GM18520 (cell line): ENCODE measurements around the gene OR1G1.
"Not testable (repeated sequence)": the region's sequence is repeated elsewhere in the genome, so short reads cannot be mapped to it uniquely, and the experiment has no call there.

ENCODE experiments used
- ATAC-seq: cut with Tn5 transposase; IDR thresholded peaks from one replicate; pipeline ENCODE4 v1.9.1; 2021; ENCODE audit not compliant: unreplicated experiment

Gene OR1G1

GRCh38 chr17:3127451-3127850 lies at the start of gene OR1G1:
Gene OR1G1, minus strand, starts transcription at chr17:3127551. Its CDS starts 0 bp downstream, at chr17:3127551.
- ATAC-seq: no peak

- no peak for ATAC-seq
Measured at GRCh38 chr17:3167574-3167973, 40.2 kb upstream of the OR1G1 start.

- ATAC-seq: no peak
Measured at GRCh38 chr17:3157218-3157617, 29.9 kb upstream of the OR1G1 start.

- ATAC-seq: not testable (repeated sequence)
Measured at GRCh38 chr17:3137494-3137893, 10.1 kb upstream of the OR1G1 start.

- ATAC-seq: no peak
Measured at GRCh38 chr17:3104322-3104721, 23.0 kb downstream of the OR1G1 start, which contains the start of gene OR1D2. Gene OR1D2, minus strand, starts transcription at chr17:3104422. Its CDS starts 11,426 bp downstream, at chr17:3092996.
